T-helper 22 cell (primary cell): ENCODE data around the gene MCM3.

Experiments
- DNase-seq: peaks from one replicate; pipeline ENCODE4 v3.0.0-alpha.2; 2020; ENCODE audit warnings: low read depth

Gene MCM3

DNA sequence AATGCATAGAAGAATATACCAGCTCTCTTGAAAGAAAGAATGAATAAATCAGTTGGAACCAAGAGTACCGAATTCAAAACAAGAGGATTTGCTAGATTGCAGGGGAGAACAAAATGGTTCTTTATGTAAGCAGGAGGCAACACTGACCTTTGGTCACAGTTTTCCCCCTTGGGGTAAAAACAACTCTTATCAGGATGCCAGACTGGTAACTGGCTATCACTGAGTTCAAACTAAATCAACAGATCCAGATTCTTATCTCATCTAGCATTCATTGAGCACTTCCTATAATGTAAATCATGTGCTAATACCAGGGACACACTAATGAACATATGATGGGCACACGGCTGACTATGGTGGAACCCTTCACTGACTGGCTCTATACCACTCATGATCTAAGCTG is 35.5 kb downstream of the MCM3 start:
- no peak for DNase-seq

DNA sequence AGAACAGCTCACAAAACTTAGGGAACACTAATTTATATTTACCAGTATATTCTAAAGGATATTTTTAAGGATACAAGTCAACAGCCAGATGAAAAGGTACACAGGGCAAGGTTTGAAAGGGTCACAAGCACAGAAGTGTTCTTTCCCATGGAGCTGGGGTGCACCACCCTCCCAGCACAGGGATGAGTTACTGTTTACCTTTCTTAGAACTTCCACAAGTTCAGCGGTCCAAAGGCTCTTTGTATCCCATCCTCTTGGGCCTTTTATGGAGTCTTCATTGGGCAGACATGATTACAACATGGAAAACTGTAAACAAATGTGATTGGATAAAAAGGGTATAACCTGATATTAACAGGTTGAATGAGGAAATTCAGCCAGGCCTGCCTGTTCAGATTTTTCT is 39.1 kb downstream of the MCM3 start:
- DNase-seq, result no peak

DNA sequence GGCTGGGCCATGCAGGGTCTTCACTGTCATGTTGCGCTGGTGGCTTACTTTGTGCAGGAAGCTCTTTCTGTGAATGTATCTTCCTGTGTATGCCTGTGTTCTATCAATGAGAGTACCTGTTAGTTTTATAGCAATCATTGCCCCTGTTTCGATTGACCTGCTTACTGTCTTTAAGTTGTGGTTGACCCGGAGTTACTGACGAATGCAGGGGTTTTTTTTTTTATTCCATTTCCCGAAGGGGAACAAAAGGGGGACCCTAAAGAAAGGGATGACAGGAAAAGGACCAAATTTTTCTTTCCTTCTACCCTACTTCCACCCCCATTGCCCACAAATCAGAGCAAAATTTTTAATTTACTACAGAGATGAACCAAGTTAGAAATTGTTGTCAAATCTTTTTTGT is 40.1 kb downstream of the MCM3 start, which contains the start of gene IL17F:
IL17F (minus strand) TSS at position 101 of the 400 bp plus-strand sequence; CDS start at position 30, 71 bp downstream.
- no peak for DNase-seq

DNA sequence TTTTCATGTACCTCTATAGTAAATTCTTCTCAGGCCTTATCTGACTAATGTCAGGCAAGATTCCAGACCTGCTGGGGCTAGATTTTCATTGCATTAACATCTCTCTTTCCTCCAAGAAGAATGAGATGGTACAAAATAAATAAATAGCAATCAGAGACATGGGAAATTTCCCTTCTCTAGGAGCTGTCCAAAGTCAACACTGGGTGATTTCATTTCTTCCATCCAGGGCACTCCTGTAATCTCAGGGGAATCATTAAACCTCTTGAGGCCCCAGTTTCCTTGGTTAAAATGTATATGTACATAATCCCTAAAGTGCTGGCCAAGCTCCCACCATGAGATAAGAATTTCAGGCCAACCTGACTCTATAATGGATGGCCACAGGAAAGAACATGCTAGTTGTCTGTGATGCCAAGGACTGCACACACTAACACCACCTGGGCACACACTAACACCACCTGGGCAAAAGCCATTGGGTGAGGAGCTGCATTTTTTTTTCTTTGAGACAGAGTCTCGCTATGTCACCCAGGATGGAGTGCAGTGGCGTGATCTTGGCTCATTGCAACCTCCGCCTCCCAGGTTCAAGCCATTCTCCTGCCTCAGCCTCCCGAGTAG is 41.2 kb downstream of the MCM3 start:
- DNase-seq, result no peak

DNA sequence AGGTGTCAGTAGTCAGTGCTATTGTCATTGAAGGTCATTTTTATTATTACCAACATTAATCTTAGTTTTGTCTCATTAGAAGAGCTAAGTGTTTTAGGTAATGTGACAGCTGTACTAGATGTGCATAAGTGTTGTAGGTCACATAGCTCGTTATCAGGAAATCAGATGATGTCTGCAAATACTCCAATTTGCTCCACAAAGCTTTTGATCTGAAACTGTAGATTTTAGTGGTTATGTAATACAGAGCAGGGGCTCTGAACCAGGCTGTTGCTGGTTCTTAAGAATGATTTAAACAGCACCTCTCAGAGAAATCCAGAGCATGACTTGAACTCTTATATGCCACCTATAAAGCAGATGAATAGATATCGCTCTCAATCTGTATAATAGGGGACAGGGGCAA is 42.7 kb downstream of the MCM3 start:
- no peak for DNase-seq

DNA sequence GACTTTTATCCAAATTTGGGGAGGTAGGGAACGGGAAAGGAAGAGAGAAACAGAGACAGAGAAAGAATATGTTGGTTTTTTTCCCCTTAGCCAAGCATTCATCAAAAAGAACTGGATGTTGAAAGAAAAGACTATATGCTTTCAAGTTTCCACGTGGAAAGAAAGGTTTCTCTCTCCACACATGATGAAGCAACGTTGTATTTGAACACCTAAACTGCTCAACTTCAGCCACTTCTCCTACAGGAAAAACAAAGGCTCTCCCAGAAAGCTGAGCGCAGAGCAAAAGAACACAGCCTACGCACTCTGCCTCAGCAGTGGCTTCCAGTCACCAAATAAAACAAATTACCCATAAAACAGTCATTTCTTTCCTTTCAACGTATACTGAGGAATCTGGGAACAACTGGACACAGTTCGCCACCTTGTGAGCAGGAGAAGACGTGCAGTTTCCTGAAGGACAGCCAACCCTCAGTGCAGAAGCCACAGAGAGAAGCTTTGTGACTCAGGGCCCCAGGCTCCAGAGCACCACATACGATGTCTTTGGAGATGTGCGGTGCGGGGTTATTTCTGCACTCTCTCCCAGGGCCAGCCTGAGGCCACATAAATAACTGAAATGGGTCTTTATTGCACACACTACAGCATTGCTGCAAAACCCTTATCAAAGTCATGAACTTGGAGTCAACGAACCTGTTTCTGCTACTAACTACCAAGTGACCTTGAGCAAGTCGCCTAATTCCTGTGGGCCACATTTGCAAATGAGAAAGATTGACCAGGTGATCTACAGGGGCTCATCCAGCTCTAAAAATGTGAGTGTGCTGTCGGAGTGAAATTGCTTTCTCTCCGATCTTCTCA is 50.3 kb downstream of the MCM3 start:
- no peak for DNase-seq

DNA sequence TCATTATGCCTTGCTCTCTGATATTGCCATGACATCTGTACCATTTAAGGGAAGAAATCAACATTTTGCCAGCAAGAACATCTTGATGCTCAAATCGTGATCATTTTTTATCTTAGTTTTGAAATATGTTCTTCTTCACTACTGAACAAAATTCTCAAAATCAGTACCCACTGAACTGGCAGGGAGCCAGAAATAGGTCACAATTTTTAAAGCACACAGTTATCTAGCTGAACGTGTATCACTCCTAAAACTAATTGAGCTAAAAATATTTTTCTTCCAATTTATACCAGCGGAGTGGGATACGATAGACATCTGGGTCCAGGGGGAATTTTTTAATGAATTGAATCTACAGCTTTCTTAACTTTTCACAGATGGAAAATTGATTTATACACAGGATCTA is 51.5 kb downstream of the MCM3 start:
- DNase-seq, result no peak

DNA sequence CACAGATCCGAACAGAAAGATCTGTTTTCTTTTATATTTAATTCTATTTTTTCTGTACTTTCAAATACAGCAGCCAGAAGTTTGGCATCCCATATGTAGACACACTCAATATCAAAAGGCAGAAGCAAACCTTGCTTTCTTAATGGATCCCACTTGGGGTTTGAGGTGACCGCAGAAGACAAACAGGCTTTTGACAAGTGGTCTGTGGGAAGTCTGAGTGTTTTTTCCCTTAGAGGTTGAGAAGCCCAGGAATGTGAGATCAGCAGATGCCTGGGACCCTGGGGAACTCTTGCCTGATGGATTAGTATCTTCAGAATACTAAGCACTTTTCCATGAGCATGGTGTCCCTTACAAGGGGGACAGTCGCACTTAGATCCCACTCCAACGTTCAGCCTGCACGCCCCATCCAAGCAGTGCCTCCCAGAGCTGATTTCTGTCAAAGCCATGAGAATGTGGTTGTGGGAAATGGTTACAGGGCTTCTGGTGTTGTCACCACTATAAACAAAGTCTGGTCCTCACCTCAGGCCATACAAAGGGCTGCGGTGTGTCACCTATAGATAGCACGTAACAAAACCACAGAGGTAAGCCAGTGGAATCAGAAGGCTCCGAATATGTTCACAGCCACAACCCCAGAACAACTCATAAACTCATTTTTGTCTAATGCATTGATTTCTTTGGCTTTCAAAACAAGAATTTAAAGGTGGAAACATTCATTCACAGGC is 53.0 kb downstream of the MCM3 start:
- no peak for DNase-seq

DNA sequence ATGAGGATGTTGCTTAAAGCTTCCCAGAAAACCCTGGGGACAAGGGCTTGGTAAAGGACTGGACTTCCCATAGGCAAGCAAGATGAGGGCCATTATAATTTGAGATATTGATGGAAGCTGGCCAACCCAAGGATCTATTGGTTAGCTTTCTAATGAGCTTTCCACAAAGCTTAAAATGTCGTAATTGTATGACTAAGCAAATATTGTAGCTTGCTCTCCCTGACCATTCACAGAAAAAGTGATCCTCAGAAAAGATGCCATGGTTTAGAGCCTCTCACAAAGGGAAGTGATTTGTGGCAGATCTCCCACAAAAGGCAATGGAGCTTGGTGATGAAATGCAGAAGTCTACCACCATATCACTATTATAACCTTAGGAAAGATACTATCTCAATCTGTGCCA is 53.9 kb downstream of the MCM3 start:
- DNase-seq, result no peak

DNA sequence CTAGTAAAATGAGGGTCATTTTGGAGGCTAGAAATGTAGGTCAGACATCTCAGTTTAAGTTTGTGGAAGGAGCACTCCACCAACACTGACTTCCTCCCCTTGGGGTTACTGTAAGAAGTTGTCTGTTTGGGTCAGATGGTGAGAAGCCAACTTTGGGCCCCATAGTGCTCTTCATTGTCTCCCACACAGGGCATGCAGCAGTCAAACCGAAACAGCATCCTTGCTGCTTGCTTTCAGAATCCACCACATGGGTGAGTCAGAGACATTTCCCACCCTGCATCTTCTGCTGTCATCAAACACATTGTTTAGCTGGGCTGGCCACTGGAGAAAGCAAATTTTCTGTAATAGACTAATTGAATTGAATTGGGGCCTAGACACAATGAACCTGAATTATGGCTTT is 57.0 kb downstream of the MCM3 start:
- DNase-seq, result no peak

DNA sequence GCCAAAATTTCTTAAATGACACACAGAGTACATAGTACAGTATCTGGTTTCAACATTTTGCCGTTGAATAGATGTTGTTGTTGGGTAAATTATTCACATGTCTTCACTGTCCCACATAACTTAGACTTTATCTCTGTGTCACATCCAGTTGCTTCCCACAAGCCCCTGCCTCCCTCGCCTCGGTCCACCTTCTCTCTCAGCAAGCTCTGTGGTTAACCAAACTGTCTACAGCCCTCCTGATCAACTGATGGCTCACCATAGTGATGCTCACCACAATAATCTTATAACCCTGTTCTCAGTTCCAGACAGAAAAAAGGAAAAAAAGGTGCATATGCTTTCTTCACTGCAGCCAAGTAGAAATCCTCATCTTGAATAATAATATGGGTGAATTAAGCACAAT is 63.2 kb downstream of the MCM3 start:
- no peak for DNase-seq

DNA sequence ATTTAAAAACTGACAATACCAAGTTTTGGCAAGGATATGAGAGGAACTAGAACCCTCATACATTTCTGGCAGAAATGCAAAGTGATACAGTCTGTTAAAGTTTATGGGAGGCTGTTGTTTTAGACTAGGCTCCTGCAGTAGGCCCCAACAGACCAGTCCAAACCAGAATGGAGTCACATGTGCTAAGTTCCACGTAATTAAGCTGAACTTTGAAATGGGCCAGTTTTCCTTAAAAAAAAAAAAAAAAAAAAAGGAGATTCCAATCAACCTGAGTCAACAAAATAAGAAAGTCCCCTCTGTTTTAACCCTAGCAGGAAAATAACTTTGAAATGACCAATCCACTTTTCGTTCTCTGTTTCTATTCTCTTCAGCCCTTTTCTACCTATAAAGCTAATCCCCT is 66.8 kb downstream of the MCM3 start:
- DNase-seq, result no peak

DNA sequence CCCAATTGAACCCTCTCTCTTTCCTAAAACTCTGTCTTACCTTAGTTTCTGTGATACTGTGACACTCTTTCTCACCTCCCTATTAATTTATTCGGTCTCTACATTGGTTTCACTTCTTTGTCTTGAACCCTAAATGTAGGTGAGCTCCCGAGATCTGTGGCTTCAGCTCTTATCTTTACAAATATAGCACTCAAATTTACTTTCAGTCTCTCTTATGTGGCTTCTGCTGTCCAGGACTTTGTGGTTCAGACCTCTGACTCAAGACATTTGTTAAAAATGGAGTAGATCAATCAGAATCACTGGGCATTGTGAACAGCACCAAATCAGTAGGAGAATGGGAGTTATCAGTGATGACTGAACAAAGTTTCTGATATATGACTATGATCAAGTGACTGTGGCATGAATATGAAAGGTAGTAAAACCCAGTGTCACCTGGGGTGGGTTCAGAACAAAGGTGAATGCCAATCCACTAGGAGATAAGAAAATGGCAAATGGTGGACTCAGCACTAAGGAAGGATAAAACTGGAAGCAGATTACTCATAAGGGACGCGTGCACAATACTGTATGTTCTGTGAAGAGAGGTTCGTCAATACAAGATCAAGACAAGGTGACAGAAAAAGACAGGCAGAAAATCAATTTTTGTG is 67.5 kb downstream of the MCM3 start:
- DNase-seq, result no peak

DNA sequence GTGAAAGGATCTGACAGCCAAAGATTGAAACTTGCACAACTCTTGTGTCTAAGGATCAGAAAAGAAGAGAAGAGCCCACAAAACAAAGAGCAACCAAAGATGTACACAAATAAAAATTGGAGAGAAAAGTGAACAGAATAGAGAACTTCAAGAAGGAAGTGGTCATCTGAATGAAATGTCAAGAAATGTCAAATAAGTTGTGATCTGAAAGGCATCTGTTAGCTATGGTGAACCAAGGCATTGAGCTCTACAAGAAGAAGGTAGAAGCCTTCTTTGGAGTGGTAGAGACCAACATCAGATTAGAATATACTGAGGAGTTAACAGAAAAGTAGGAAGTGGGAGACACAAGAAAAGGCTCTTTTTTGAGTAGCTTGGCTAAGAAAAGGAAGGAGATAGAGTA is 68.8 kb downstream of the MCM3 start:
- no peak for DNase-seq
